Putamen (tissue), 1 donor: ENCODE data around the gene CRKL.
"Not testable (repeated sequence)": the region's sequence is repeated elsewhere in the genome, so short reads cannot be mapped to it uniquely, and the experiment has no call there.

Experiments used
- DNase-seq: peaks from one replicate; pipeline ENCODE4 v3.0.0-alpha.2; 2016; ENCODE audit warnings: low spot score

The CRKL gene

GRCh38 chr22:20901093-20902033 is 15.8 kb upstream of the CRKL start:
- not testable (repeated sequence) for DNase-seq

GRCh38 chr22:20903093-20903492 is 14.1 kb upstream of the CRKL start:
- no peak for DNase-seq

- no peak for DNase-seq
These were observed 12.9 kb upstream of the CRKL start for GRCh38 chr22:20904008-20904979.

- DNase-seq, result no peak
These were observed 12.2 kb upstream of the CRKL start for GRCh38 chr22:20904980-20905355.

GRCh38 chr22:20905415-20906386 is 11.5 kb upstream of the CRKL start:
- DNase-seq, result no peak

- DNase-seq, result no peak
These were observed 10.8 kb upstream of the CRKL start for GRCh38 chr22:20906387-20906767.

GRCh38 chr22:20908717-20909116 is 8.5 kb upstream of the CRKL start:
- not testable (repeated sequence) for DNase-seq

GRCh38 chr22:20909543-20910303 is 7.5 kb upstream of the CRKL start:
- no peak for DNase-seq

GRCh38 chr22:20912494-20912893 is 4.7 kb upstream of the CRKL start:
- no peak for DNase-seq

- no peak for DNase-seq
These were observed 1.5 kb downstream of the CRKL start for GRCh38 chr22:20918663-20919218.

- no peak for DNase-seq
These were observed 2.5 kb downstream of the CRKL start for GRCh38 chr22:20919718-20920117.

GRCh38 chr22:20920881-20921203 is 3.6 kb downstream of the CRKL start:
- no peak for DNase-seq

GRCh38 chr22:20922141-20922751 is 5.0 kb downstream of the CRKL start:
- no peak for DNase-seq

GRCh38 chr22:20926243-20926642 is 9.0 kb downstream of the CRKL start:
- no peak for DNase-seq

GRCh38 chr22:20927940-20928572 is 10.8 kb downstream of the CRKL start:
- no peak for DNase-seq

GRCh38 chr22:20928573-20928967 is 11.4 kb downstream of the CRKL start:
- no peak for DNase-seq

GRCh38 chr22:20930004-20930403 is 12.8 kb downstream of the CRKL start:
- DNase-seq, result no peak

- not testable (repeated sequence) for DNase-seq
These were observed 13.2 kb downstream of the CRKL start for GRCh38 chr22:20930435-20930834.

GRCh38 chr22:20931126-20931654 is 14.0 kb downstream of the CRKL start:
- DNase-seq, result no peak
